Natural killer cell (primary cell): ENCODE results near the gene ZKSCAN3. TPM values are rescaled to one million over a fixed set of nuclear protein-coding genes. Genes with fewer than 3 reads are reported as not detected.

Experiments used
- ATAC-seq, 3 donors: fragments of 150-1000 bp in 2 of 3; fragments of 200-7000 bp in 1 of 3; cut with Tn5 transposase; 1 replicate in 1 of 3; 2 replicates in 2 of 3; pipeline ENCODE4 v1.10.0; 2021; ENCODE audit warnings: mild to moderate bottlenecking in 2 of 3, moderate library complexity in 2 of 3
- DNase-seq, 2 donors: peaks; one replicate each; pipeline versions ENCODE4 v3.0.0 to v3.0.0-alpha.2; 2013 to 2021; ENCODE audit warnings: mixed read lengths in 1 of 2
- H3K27ac ChIP-seq: one replicate; pipeline ENCODE4 v1.5.1; 2013; ENCODE audit warnings: mild to moderate bottlenecking, low read length
- H3K27me3 ChIP-seq: one replicate; pipeline ENCODE4 v1.6.1; 2013; ENCODE audit warnings: low read length; ENCODE audit not compliant: control insufficient read depth, insufficient read depth
- H3K36me3 ChIP-seq: one replicate; pipeline ENCODE4 v1.6.1; 2013; ENCODE audit warnings: low read length; ENCODE audit not compliant: control insufficient read depth, insufficient read depth
- H3K4me1 ChIP-seq: one replicate; pipeline ENCODE4 v1.6.1; 2013; ENCODE audit warnings: low read length; ENCODE audit not compliant: control insufficient read depth, insufficient read depth
- H3K4me3 ChIP-seq: one replicate; pipeline ENCODE4 v1.5.1; 2013; ENCODE audit warnings: low read length
- H3K9me3 ChIP-seq: one replicate; pipeline ENCODE4 v1.6.1; 2013; ENCODE audit warnings: low read length; ENCODE audit not compliant: control insufficient read depth, insufficient read depth
- H3K27ac Mint-ChIP-seq, 2 donors: one replicate each; pipeline ENCODE4 v1.8.0; 2022; ENCODE audit warnings: mild to moderate bottlenecking in 2 of 2, mixed read lengths in 2 of 2, moderate library complexity in 1 of 2
- H3K27me3 Mint-ChIP-seq, 2 donors: one replicate each; pipeline ENCODE4 v1.8.0; 2022; ENCODE audit warnings: low read depth in 2 of 2, mixed read lengths in 2 of 2
- H3K36me3 Mint-ChIP-seq: one replicate; pipeline ENCODE4 v1.8.0; 2022; ENCODE audit warnings: mixed read lengths
- H3K4me1 Mint-ChIP-seq, 2 donors: one replicate each; pipeline ENCODE4 v1.8.0; 2022; ENCODE audit warnings: mixed read lengths in 2 of 2
- H3K4me3 Mint-ChIP-seq: one replicate; pipeline ENCODE4 v1.8.0; 2022; ENCODE audit warnings: mild to moderate bottlenecking, moderate library complexity, mixed read lengths
- H3K9me3 Mint-ChIP-seq, 2 donors: one replicate each; pipeline ENCODE4 v1.8.0; 2022; ENCODE audit warnings: mixed read lengths in 2 of 2
- WGBS: methylation state at CpG from one replicate; pipeline ENCODE4 v1.1.7; 2013; ENCODE audit warnings: missing lambda C conversion rate; ENCODE audit not compliant: insufficient coverage; 5-methylcytosine and 5-hydroxymethylcytosine counted together
- intact Hi-C: fragments of 100-400 bp; cut with micrococcal nuclease; formaldehyde crosslinking; loops from one replicate; pipeline ENCODE4 v1.14.2; 2022
- total RNA-seq, 4 donors: library from RNA; stranded (reverse); fragments of 120-200 nt in 1 of 4; gene quantifications; one replicate each; pipeline versions ENCODE4 v1.2.3 to v1.2.4, GENCODE V29; 2013 to 2022
- TF ChIP-seq, protein P1 (sequence below): fragments of 200-600 bp; IDR thresholded peaks from one replicate; pipeline ENCODE4 v1.8.0; 2022; ENCODE audit warnings: antibody characterized with exemption

The ZKSCAN3 gene
- total RNA-seq, 3 donors from 2014 or later (not counting 1 experiment from before 2014, with no cell fraction given) = 3.1 to 6.0 (median 4.7) TPM

DNA sequence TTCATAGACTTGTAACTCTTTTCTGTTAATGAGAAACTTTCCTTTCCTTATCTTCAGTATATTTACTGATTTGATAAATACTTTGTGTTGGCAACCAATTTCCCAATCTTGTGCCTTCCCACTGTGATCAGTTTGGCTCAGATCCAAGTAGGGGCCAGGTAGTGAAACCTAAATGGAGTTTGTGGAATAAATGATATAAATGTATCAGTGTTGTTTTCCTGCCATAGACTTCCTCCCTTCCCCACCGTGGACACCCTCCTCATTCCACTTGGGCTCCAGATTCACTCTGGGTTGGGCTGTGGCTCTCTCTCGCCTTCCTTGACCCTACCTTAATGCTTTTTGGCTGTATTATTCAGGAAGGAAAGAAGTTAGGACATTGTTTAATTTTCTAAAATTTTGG, 1.3 kb downstream of the ZKSCAN3 start:
- H3K36me3 Mint-ChIP-seq = no peaks in the 10 kb centered on the region
- DNase-seq (no peak), ATAC-seq (no peak)
- H3K27ac ChIP-seq = no peak overlapping the region
- peak overlapping the region; percentile 100 for H3K4me3 Mint-ChIP-seq
- no CpG with 5 or more reads among the region's 2 CpGs for WGBS
- peaks cover 21% of the 10 kb centered on the region for H3K4me1 ChIP-seq
- no peak overlapping the region for H3K4me3 ChIP-seq
- no peaks in the 10 kb centered on the region for H3K27me3 ChIP-seq
- intact Hi-C loops = loop anchor here (10.0 kb wide), 1 partner anchor 456 kb away; a partner anchor contains a TSS
- peak overlapping the region; percentile 95 to 97 for H3K27ac Mint-ChIP-seq
- no peaks in the 10 kb centered on the region for H3K9me3 ChIP-seq
- no peaks in the 10 kb centered on the region for H3K36me3 ChIP-seq
- H3K9me3 Mint-ChIP-seq = no peaks in the 10 kb centered on the region
- H3K27me3 Mint-ChIP-seq = peaks cover 9 to 12% of the 10 kb centered on the region in 2 donors
- H3K4me1 Mint-ChIP-seq = peaks cover 33 to 37% of the 10 kb centered on the region in 2 donors
- TF ChIP-seq, protein P1, sequence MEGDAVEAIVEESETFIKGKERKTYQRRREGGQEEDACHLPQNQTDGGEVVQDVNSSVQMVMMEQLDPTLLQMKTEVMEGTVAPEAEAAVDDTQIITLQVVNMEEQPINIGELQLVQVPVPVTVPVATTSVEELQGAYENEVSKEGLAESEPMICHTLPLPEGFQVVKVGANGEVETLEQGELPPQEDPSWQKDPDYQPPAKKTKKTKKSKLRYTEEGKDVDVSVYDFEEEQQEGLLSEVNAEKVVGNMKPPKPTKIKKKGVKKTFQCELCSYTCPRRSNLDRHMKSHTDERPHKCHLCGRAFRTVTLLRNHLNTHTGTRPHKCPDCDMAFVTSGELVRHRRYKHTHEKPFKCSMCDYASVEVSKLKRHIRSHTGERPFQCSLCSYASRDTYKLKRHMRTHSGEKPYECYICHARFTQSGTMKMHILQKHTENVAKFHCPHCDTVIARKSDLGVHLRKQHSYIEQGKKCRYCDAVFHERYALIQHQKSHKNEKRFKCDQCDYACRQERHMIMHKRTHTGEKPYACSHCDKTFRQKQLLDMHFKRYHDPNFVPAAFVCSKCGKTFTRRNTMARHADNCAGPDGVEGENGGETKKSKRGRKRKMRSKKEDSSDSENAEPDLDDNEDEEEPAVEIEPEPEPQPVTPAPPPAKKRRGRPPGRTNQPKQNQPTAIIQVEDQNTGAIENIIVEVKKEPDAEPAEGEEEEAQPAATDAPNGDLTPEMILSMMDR = no peak

- no peak overlapping the region for H3K4me3 ChIP-seq
- no peak overlapping the region for H3K27ac ChIP-seq
- WGBS = 80% methylated on average over 1 of the region's 2 CpGs
- Mint-ChIP-seq H3K27ac (peak overlapping the region; percentile 8 to 95), H3K4me1 (peaks cover 37 to 39% of the 10 kb centered on the region in 2 donors), H3K4me3 (peak overlapping the region; percentile 100), H3K36me3 (no peaks in the 10 kb centered on the region), H3K27me3 (peaks cover 8 to 9% of the 10 kb centered on the region in 2 donors), H3K9me3 (no peaks in the 10 kb centered on the region)
- intact Hi-C loops = loop anchor here (10.0 kb wide), 1 partner anchor 457 kb away; a partner anchor contains a TSS
- H3K36me3 ChIP-seq = no peaks in the 10 kb centered on the region
- DNase-seq (no peak), ATAC-seq (no peak)
- H3K27me3 ChIP-seq = no peaks in the 10 kb centered on the region
- H3K4me1 ChIP-seq = peaks cover 25% of the 10 kb centered on the region
- TF ChIP-seq, protein P1 = no peak
- H3K9me3 ChIP-seq = no peaks in the 10 kb centered on the region
Measured at GRCh38 chr6:28351493-28351925, 1.8 kb downstream of the ZKSCAN3 start.

- 91% methylated on average over 3 of the region's 3 CpGs for WGBS
- no peak overlapping the region for H3K27ac ChIP-seq
Measured at GRCh38 chr6:28353356-28353755, 3.6 kb downstream of the ZKSCAN3 start.

More at GRCh38 chr6:28353356-28353755, 3.6 kb downstream of the ZKSCAN3 start:
- no peaks in the 10 kb centered on the region for H3K27me3 Mint-ChIP-seq
- intact Hi-C loops = loop anchor here (10.0 kb wide), 1 partner anchor 459 kb away; a partner anchor contains a TSS
- H3K9me3 Mint-ChIP-seq = no peaks in the 10 kb centered on the region
- Histone ChIP-seq H3K36me3 (no peaks in the 10 kb centered on the region), H3K9me3 (no peaks in the 10 kb centered on the region), H3K4me3 (no peak overlapping the region), H3K27me3 (no peaks in the 10 kb centered on the region), H3K4me1 (peaks cover 27% of the 10 kb centered on the region)
- no peak overlapping the region for H3K27ac Mint-ChIP-seq
- H3K36me3 Mint-ChIP-seq = no peaks in the 10 kb centered on the region
- no peak for DNase-seq
- ATAC-seq = no peak
- peaks cover 39 to 40% of the 10 kb centered on the region in 2 donors for H3K4me1 Mint-ChIP-seq
- H3K4me3 Mint-ChIP-seq = no peak overlapping the region
- TF ChIP-seq, protein P1 = no peak
